Stimulated activated CD4-positive, alpha-beta T cell treated with anti-CD3 and anti-CD28 coated beads, TNF-alpha, amount 100 ng/mL, for 48 hours (primary cell): ENCODE data around the gene FNDC1.
"Not testable (repeated sequence)": the region's sequence is repeated elsewhere in the genome, so short reads cannot be mapped to it uniquely, and the experiment has no call there.

Experiments
- DNase-seq, 3 donors: peaks; one replicate each; pipeline ENCODE4 v3.0.0-alpha.2; 2020; ENCODE audit warnings: low read depth in 3 of 3

FNDC1 gene

GRCh38 chr6:159169193-159169555 lies at the start of gene FNDC1:
Gene FNDC1 (plus strand): TSS chr6:159169400. CDS start chr6:159169597, 197 bp downstream.
- peak; percentile 14 to 61 (median 48) for DNase-seq

DNA sequence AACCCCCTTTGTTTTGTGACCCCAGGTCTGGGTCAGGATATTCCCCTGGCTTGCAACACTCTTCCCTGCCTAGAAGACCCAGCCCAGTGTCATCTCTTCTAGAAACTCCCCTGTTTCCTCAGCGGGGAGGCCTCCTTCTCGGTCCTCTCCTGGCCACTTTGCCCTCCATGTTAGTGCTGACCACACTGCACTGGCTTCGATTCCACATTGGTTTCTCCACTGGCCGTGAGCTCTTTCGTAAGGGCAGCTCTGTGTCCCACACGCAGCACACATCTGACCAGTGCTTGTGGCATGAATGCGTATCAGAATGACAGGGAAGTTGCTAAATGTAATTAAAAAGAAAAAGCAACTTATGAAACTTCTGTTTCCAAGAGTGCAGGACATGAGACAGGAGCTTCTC lies 49.4 kb upstream of the FNDC1 start:
- DNase-seq: no peak

- no peak for DNase-seq
Measured at GRCh38 chr6:159121486-159121885, 47.7 kb upstream of the FNDC1 start.

DNA sequence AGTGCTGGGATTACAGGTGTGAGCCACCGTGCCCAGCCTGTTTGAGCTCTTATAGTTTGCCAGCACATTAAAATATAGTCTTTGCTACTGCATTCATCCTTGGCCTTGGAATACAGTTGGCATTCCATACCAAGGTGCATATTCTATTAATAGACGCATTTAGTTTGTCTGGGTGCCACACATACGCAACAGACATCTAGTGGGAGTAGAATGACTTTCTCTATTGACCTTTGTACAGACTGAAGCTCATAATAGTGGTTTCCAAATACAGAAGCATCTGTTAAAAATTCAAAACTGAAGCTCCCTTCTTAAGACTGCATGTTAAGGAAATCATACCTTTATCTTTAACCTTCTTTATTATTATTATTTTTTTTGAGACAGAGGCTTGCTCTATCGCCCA lies 46.7 kb upstream of the FNDC1 start:
- DNase-seq: no peak

DNA sequence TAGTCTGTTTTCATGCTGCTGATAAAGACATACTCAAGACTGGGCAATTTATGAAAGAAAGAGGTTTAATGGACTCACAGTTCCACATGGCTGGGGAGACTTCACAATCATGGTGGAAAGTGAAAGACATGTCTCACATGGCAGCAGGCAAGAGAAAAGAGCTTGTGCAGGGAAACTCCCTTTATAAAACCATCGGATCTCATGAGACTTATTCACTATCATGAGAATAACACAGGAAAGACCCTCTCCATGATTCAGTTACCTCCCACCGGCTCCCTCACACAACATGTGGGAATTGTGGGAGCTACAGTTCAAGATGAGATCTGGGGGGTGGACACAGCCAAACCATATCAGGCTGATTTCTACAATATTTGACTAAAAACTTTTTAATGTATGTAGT lies 45.4 kb upstream of the FNDC1 start:
- not testable (repeated sequence) for DNase-seq

DNA sequence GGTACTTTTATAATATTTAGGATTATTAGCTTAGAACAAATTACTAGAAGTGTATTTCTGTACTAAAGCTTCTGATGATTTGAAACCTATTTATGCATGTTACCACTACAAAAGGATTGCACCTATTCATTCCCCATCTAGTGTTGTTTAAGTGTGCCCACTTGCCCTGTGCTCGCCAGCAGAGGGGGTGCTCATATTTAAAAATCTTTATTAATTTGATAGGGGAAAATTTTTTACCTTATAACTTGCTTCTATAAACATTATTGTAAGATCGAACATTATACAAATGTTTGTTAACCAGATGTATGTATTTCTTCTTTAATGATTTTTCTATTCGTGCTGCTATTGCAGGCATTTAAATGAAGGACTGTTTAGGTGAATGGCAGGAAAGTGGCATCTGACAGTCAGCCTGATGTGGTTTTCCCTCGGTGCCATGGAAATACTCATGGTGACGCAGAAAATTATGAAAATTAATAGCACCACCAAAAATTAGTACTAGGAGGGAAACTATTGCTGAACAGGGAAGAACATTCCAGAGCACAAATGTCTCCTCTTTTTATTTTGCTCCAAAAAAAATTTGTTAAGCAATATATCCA lies 44.1 kb upstream of the FNDC1 start:
- no peak for DNase-seq

GRCh38 chr6:159125951-159126352 lies 43.2 kb upstream of the FNDC1 start:
- no peak for DNase-seq

DNA sequence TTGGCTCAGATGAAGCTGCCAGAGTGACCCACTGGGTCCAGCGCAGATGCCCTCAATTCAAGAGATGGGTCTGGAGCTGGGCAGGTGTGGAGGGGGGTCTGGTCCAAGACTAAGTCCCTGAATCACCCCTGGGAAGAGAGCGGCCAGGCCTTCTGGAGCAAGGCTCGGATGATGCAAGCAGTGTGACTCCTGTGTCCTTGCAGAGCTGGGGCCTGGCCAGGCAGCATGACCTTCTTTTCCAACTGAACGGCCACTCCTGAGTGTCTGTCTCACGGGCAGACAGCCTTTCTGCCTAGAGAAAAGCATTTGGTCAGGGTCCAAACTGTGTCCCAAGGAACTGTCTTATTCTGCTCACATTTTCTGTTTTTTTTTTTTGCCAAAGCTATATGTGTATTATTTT lies 42.6 kb upstream of the FNDC1 start:
- no peak for DNase-seq

GRCh38 chr6:159127701-159128100 lies 41.5 kb upstream of the FNDC1 start:
- DNase-seq: no peak

- no peak for DNase-seq
Measured at GRCh38 chr6:159128978-159129377, 40.2 kb upstream of the FNDC1 start.

- no peak for DNase-seq
Measured at GRCh38 chr6:159130846-159131245, 38.4 kb upstream of the FNDC1 start.

DNA sequence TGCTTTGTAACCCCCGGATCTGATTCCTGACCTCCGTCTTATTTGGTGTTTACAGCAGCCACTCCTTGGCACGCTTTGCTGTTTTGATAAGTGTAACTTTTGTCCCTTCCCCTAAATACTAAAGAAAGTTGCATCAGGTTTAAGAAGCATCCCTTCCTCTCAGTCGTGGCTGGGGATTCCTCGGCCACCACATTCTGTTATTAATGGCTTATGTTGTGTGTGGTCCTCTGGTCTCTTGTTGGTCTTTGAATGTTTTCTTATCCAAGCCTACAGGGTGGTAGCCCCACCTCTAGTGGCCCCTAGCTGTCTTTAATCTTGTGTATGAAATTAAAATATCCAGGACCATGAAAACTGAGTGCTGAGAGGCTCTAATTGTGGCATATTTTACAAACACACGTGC lies 37.5 kb upstream of the FNDC1 start:
- no peak for DNase-seq

- no peak for DNase-seq
Measured at GRCh38 chr6:159132664-159133063, 36.5 kb upstream of the FNDC1 start.

DNA sequence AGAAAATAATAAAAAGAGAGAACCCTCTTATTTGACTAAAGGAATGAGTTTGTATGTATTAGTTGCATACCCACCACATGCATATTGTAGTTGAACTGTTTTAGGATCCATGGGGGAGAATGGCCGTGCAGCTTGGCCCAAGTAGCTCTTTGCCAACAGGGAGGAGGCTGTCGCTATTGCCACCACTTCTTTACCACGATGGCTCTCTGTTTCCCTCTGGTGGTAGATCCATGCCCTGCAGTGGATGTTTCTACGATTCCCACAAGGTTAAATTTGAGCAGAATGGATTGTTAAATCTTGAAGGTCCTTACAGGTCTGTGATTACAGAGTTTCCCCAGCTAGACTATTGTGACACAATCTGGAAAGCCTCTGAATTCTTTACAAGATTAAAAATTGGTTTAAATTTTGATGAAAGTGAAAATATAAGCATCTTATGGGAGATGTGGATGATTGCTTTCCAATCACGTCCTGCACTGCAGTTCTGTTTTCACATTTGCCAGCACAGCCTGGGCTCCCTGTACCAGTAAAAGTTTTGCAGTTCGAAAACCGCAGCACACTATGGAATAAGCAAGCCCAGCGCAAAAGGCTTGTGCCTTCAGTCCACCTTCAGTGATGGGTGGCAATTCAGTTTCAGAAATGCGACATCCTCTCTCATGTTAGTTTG lies 34.4 kb upstream of the FNDC1 start:
- peak; percentile 54 to 70 (median 60) for DNase-seq

- DNase-seq: no peak
Measured at GRCh38 chr6:159137676-159138075, 31.5 kb upstream of the FNDC1 start.

DNA sequence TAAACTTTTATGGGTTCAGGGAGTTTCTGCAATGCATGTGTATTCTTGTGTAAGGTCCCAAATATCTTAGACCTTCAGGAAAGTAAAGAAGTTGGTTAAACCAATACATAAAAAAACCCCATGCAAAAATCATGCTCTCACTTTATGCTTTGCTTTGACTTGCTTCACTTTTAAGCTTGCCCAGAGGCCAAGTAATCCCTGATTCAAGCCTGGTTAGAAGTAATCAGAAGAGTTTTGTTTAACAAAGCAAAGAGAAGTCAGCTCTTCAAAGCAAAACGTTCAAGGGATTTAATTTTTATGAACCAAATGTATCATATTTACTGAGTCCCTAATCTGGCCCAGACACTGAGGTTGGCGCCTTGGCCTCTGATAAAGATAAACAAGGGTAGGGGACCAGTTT lies 26.7 kb upstream of the FNDC1 start:
- no peak for DNase-seq

GRCh38 chr6:159148641-159149040 lies 20.6 kb upstream of the FNDC1 start:
- DNase-seq: no peak

DNA sequence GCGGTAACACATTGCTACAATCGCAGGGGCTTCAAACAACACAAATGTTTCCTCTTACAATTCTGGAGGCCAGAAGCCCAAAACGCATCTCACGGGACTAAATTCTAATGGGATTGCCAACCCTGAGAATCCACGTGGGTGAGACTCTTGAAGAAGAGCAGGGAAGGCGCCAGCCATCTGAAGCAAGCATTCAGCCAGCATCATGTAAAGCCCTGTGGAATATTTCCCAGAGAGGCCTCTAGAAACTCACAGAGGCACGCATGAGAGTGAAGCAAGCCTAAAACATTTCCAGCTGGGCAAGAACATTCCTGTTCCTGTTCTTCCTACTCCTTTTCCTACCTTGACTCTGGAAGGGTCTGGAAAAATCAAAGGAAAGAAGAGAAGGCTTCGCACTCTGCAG lies 19.6 kb upstream of the FNDC1 start:
- no peak for DNase-seq

DNA sequence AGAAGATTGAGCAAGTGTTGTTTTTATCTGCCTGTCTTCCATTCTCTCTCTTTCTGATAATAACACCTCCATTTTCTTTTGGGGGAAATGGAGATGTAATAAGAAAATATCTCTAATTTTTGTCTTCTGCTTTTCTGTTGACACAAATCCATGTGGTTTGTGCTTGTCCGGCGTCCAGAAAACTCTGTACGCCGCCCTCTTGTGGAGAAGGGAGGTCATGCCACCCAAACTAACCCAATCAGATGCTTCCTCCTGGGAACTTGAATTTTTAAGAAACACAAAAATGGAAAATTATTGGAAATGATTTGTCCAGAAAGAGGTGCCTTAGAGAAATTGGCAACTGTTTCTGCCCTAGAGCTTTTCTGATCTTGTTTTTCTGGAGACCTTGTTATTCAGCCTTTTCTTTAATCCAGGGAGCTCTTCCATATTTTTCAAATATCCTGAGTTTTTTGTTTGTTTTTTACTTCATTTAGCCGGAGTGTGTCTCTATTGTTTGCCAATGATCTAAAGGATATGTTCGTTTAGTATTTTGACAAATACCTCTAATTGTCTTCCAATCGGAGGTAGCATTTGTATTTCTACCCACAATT lies 17.8 kb upstream of the FNDC1 start:
- DNase-seq: peak in 1 of 3 donors; percentile 45

- DNase-seq: no peak
Measured at GRCh38 chr6:159152041-159152440, 17.2 kb upstream of the FNDC1 start.

GRCh38 chr6:159152782-159153181 lies 16.4 kb upstream of the FNDC1 start:
- DNase-seq: no peak

GRCh38 chr6:159155679-159156078 lies 13.5 kb upstream of the FNDC1 start:
- DNase-seq: no peak

DNA sequence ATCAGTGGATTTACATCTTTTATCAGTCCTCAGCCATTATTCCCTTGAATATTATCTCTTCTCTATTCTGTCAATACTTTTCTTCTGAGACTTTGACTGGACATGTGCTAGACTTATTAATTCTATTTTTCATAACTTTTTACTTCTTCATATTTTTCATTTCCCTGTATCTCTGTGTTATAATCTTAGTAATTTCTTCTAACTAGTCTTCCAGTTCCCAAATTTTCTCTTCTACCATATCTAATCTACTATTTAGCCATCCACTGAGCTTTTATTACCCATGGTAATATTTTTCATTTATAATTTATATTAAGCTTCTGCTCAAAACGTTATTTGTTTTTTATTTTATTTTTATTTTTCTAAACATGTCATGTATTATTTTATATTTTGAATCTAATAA lies 13.1 kb upstream of the FNDC1 start:
- no peak for DNase-seq

GRCh38 chr6:159157431-159157830 lies 11.8 kb upstream of the FNDC1 start:
- no peak for DNase-seq
